ENCODE data around the gene MEFV.

Gene MEFV

DNA sequence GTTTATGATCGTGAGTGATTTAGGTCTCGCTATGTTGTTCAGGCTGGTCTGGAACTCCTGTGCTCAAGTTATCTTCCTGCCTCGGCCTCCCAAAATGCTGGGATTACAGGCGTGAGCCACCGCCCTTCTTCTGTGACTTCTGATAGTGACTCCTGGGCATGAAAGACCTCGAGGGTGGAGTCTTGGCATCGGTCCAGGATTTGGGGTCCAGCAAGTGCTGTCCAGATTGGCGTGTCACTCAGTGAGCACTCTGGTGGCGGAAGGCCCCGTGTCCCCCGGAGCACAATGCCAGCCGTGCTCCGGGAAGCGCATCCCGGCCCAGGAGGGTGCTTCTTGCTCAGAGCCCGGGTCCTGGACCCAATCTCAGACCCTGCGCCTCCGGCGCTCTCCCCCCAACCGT is 61.6 kb downstream of the MEFV start:
- H4K91ac ChIP-seq (ENCODE audit: low read depth, low read length, poor library complexity): no peak overlapping the region
- H3K27me3 ChIP-seq (ENCODE audit: control insufficient read depth in 3 of 3, insufficient read depth in 3 of 3, low read depth in 1 of 3, low read length in 3 of 3): peaks cover 2 to 22% (median 20%) of the 10 kb centered on the region in 3 experiments

GRCh38 chr16:3193221-3194212 is 62.9 kb downstream of the MEFV start:
- no peak overlapping the region for H2BK15ac ChIP-seq (ENCODE audit: low read length)
- H3K4ac ChIP-seq (ENCODE audit: low read length): no peak overlapping the region
- no peak overlapping the region for H4K91ac ChIP-seq (ENCODE audit: low read depth, low read length, poor library complexity)
- no peak overlapping the region for H3K18ac ChIP-seq (ENCODE audit: low read length)
- no CpG with 5 or more reads among the region's 49 CpGs for WGBS, 2 donors (ENCODE audit: extremely low coverage in 2 of 2, insufficient read length in 2 of 2, insufficient replicate concordance in 1 of 2)
- no peak overlapping the region for H2BK12ac ChIP-seq (ENCODE audit: low read length)
- no peak overlapping the region for H2AK5ac ChIP-seq (ENCODE audit: low read depth, low read length)
- H4K8ac ChIP-seq (ENCODE audit: low read depth, low read length): no peak overlapping the region
- DNase-seq (ENCODE audit: low spot score): no peak
- H3K4me2 ChIP-seq (ENCODE audit: insufficient read depth, low read length, poor library complexity, severe bottlenecking): no peak overlapping the region
- H3K36me3 ChIP-seq (replicated peaks in 1 of 2; ENCODE audit: control insufficient read depth in 2 of 2, insufficient read depth in 2 of 2, low read length in 2 of 2): no peaks in the 10 kb centered on the region
- peaks cover 2 to 33% (median 23%) of the 10 kb centered on the region in 3 experiments for H3K27me3 ChIP-seq (ENCODE audit: control insufficient read depth in 3 of 3, insufficient read depth in 3 of 3, low read depth in 1 of 3, low read length in 3 of 3)
- H3K4me3 ChIP-seq (ENCODE audit: low read length in 2 of 2): no peak overlapping the region
- H3K9ac ChIP-seq (ENCODE audit: low read depth, low read length, poor library complexity): no peak overlapping the region
- H3K79me1 ChIP-seq (ENCODE audit: low read depth, low read length): no peaks in the 10 kb centered on the region
- no peak overlapping the region for H3K14ac ChIP-seq (ENCODE audit: low read length)
- peaks cover 0 to 2% of the 10 kb centered on the region in 2 donors for H3K9me3 ChIP-seq (replicated peaks in 1 of 2; ENCODE audit: control insufficient read depth in 2 of 2, insufficient read depth in 1 of 2, low read depth in 1 of 2, low read length in 2 of 2)
- H3K23ac ChIP-seq (ENCODE audit: low read depth, low read length, poor library complexity): no peak overlapping the region
- H3K4me1 ChIP-seq (ENCODE audit: control insufficient read depth in 2 of 2, insufficient read depth in 1 of 2, low read depth in 1 of 2, low read length in 2 of 2): no peaks in the 10 kb centered on the region
- H2AFZ ChIP-seq (ENCODE audit: low read length): no peak overlapping the region
- no peak overlapping the region for H3K27ac ChIP-seq (replicated peaks; ENCODE audit: low read length)
- no peak overlapping the region for H2BK5ac ChIP-seq (ENCODE audit: low read length)
- no peak overlapping the region for H2BK120ac ChIP-seq (ENCODE audit: low read depth, low read length)

More for the DNA sequence above, 61.6 kb downstream of the MEFV start:
- no peaks in the 10 kb centered on the region for H3K36me3 ChIP-seq (replicated peaks in 1 of 2; ENCODE audit: control insufficient read depth in 2 of 2, insufficient read depth in 2 of 2, low read length in 2 of 2)
- no peak overlapping the region for H4K8ac ChIP-seq (ENCODE audit: low read depth, low read length)
- peaks cover 0 to 2% of the 10 kb centered on the region in 2 donors for H3K9me3 ChIP-seq (replicated peaks in 1 of 2; ENCODE audit: control insufficient read depth in 2 of 2, insufficient read depth in 1 of 2, low read depth in 1 of 2, low read length in 2 of 2)
- H3K23ac ChIP-seq (ENCODE audit: low read depth, low read length, poor library complexity): no peak overlapping the region
- no peak overlapping the region for H3K27ac ChIP-seq (replicated peaks; ENCODE audit: low read length)
- H2BK15ac ChIP-seq (ENCODE audit: low read length): no peak overlapping the region
- H2AFZ ChIP-seq (ENCODE audit: low read length): no peak overlapping the region
- no peak overlapping the region for H2BK5ac ChIP-seq (ENCODE audit: low read length)
- no peak overlapping the region for H3K18ac ChIP-seq (ENCODE audit: low read length)
- H3K14ac ChIP-seq (ENCODE audit: low read length): no peak overlapping the region
- H2AK5ac ChIP-seq (ENCODE audit: low read depth, low read length): no peak overlapping the region
- no CpG with 5 or more reads among the region's 20 CpGs for WGBS, 2 donors (ENCODE audit: extremely low coverage in 2 of 2, insufficient read length in 2 of 2, insufficient replicate concordance in 1 of 2)
- H3K4me1 ChIP-seq (ENCODE audit: control insufficient read depth in 2 of 2, insufficient read depth in 1 of 2, low read depth in 1 of 2, low read length in 2 of 2): no peaks in the 10 kb centered on the region
- no peak overlapping the region for H3K4ac ChIP-seq (ENCODE audit: low read length)
- no peak for DNase-seq (ENCODE audit: low spot score)
- H3K4me3 ChIP-seq (ENCODE audit: low read length in 2 of 2): peak overlapping the region in 1 of 2 donors; percentile 27
- H3K9ac ChIP-seq (ENCODE audit: low read depth, low read length, poor library complexity): no peak overlapping the region
- H2BK12ac ChIP-seq (ENCODE audit: low read length): no peak overlapping the region
- no peak overlapping the region for H3K4me2 ChIP-seq (ENCODE audit: insufficient read depth, low read length, poor library complexity, severe bottlenecking)
- no peak overlapping the region for H2BK120ac ChIP-seq (ENCODE audit: low read depth, low read length)
- H3K79me1 ChIP-seq (ENCODE audit: low read depth, low read length): no peaks in the 10 kb centered on the region

DNA sequence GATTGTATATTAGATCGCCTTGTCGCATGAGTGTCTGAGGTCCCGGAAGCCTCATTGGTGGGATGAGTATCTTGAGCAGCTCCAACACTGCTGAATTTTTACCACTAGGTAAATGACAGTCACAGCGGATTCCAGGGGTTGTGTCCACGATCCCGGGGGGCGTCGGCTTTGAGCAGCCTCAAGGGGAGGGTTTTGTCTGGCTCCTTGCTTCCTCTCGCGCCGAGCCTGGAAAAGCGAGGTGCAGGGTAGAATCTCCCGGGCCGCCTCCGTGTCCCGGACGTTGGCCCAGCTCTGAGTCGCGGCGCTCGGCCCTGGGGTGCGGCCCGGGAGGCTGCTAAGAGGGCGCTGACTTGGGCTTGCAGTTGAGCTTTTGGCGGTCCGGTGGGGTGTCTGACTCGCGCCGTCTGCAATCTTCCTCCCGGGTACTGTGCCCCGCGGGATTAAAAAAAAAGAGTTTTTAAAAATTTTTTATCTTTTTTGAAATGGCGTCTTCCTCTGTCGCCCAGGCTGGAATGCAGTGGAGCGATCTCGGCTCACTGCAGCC is 63.9 kb downstream of the MEFV start:
- Histone ChIP-seq H3K9me3 (replicated peaks in 1 of 2; ENCODE audit: control insufficient read depth in 2 of 2, insufficient read depth in 1 of 2, low read depth in 1 of 2, low read length in 2 of 2) (peaks cover 0 to 2% of the 10 kb centered on the region in 2 donors), H3K36me3 (replicated peaks in 1 of 2; ENCODE audit: control insufficient read depth in 2 of 2, insufficient read depth in 2 of 2, low read length in 2 of 2) (no peaks in the 10 kb centered on the region), H4K91ac (ENCODE audit: low read depth, low read length, poor library complexity) (no peak overlapping the region), H2BK12ac (ENCODE audit: low read length) (no peak overlapping the region), H3K4ac (ENCODE audit: low read length) (no peak overlapping the region), H3K14ac (ENCODE audit: low read length) (no peak overlapping the region), H3K27ac (replicated peaks; ENCODE audit: low read length) (no peak overlapping the region), H2AFZ (ENCODE audit: low read length) (no peak overlapping the region), H4K8ac (ENCODE audit: low read depth, low read length) (no peak overlapping the region), H2BK15ac (ENCODE audit: low read length) (no peak overlapping the region), H3K9ac (ENCODE audit: low read depth, low read length, poor library complexity) (no peak overlapping the region), H2BK5ac (ENCODE audit: low read length) (no peak overlapping the region), H3K23ac (ENCODE audit: low read depth, low read length, poor library complexity) (no peak overlapping the region), H2AK5ac (ENCODE audit: low read depth, low read length) (no peak overlapping the region), H2BK120ac (ENCODE audit: low read depth, low read length) (no peak overlapping the region), H3K79me1 (ENCODE audit: low read depth, low read length) (no peaks in the 10 kb centered on the region), H3K4me2 (ENCODE audit: insufficient read depth, low read length, poor library complexity, severe bottlenecking) (no peak overlapping the region), H3K18ac (ENCODE audit: low read length) (no peak overlapping the region), H3K4me3 (ENCODE audit: low read length in 2 of 2) (no peak overlapping the region), H3K4me1 (ENCODE audit: control insufficient read depth in 2 of 2, insufficient read depth in 1 of 2, low read depth in 1 of 2, low read length in 2 of 2) (no peaks in the 10 kb centered on the region), H3K27me3 (ENCODE audit: control insufficient read depth in 3 of 3, insufficient read depth in 3 of 3, low read depth in 1 of 3, low read length in 3 of 3) (peaks cover 2 to 34% (median 17%) of the 10 kb centered on the region in 3 experiments)
- no CpG with 5 or more reads among the region's 36 CpGs for WGBS, 2 donors (ENCODE audit: extremely low coverage in 2 of 2, insufficient read length in 2 of 2, insufficient replicate concordance in 1 of 2)
- DNase-seq (ENCODE audit: low spot score): no peak

Measured in neuronal stem cell (in vitro differentiated cells).